NCI-H1105 (cell line): ENCODE data around the gene CDC37.
A peak's percentile ranks its signal among the peaks of the same experiment; 100 is the strongest.
"Not testable (repeated sequence)": the region's sequence is repeated elsewhere in the genome, so short reads cannot be mapped to it uniquely, and the experiment has no call there.

Experiments used
- DNase-seq: peaks from one replicate; lab custom pipeline; 2025; lab: John Stamatoyannopoulos, UW

CDC37 gene

GRCh38 chr19:10419646-10420443, 16.5 kb upstream of the CDC37 start:
- no peak for DNase-seq

GRCh38 chr19:10419200-10419645, 15.9 kb upstream of the CDC37 start:
- no peak for DNase-seq

GRCh38 chr19:10418485-10419199, 15.3 kb upstream of the CDC37 start:
- DNase-seq, result no peak

- no peak for DNase-seq
Measured at GRCh38 chr19:10418235-10418484, 14.8 kb upstream of the CDC37 start.

- DNase-seq, result no peak
Measured at GRCh38 chr19:10417541-10418234, 14.3 kb upstream of the CDC37 start.

- peak; percentile 50 for DNase-seq
Measured at GRCh38 chr19:10416380-10417257, 13.3 kb upstream of the CDC37 start.

GRCh38 chr19:10416083-10416379, 12.7 kb upstream of the CDC37 start:
- no peak for DNase-seq

- DNase-seq, result no peak
Measured at GRCh38 chr19:10412257-10412977, 9.1 kb upstream of the CDC37 start.

GRCh38 chr19:10411224-10411623, 7.9 kb upstream of the CDC37 start:
- DNase-seq, result not testable (repeated sequence)

- no peak for DNase-seq
Measured at GRCh38 chr19:10408511-10409283, 5.4 kb upstream of the CDC37 start.

GRCh38 chr19:10407096-10407495, 3.8 kb upstream of the CDC37 start:
- no peak for DNase-seq

GRCh38 chr19:10406191-10406590, 2.8 kb upstream of the CDC37 start:
- no peak for DNase-seq

- DNase-seq, result no peak
Measured at GRCh38 chr19:10404888-10405820, 1.8 kb upstream of the CDC37 start.

- DNase-seq, result no peak
Measured at GRCh38 chr19:10402441-10403038, 802 bp downstream of the CDC37 start.

GRCh38 chr19:10399878-10400277, 3.5 kb downstream of the CDC37 start:
- DNase-seq, result no peak

GRCh38 chr19:10399340-10399739, 4.0 kb downstream of the CDC37 start:
- not testable (repeated sequence) for DNase-seq

GRCh38 chr19:10398819-10399218, 4.5 kb downstream of the CDC37 start:
- DNase-seq, result no peak

- no peak for DNase-seq
Measured at GRCh38 chr19:10395917-10396316, 7.4 kb downstream of the CDC37 start.

- DNase-seq, result no peak
Measured at GRCh38 chr19:10395436-10395835, 7.9 kb downstream of the CDC37 start.
